Measurements from ENCODE around the gene MRPL20.
"Not testable (repeated sequence)": the region's sequence is repeated elsewhere in the genome, so short reads cannot be mapped to it uniquely, and the experiment has no call there.

Gene MRPL20

GRCh38 chr1:1403653-1404052 lies 3.4 kb downstream of the MRPL20 start:
- no peak for DNase-seq

- not testable (repeated sequence) for DNase-seq
Observed at GRCh38 chr1:1402901-1403392, 4.1 kb downstream of the MRPL20 start.

DNA sequence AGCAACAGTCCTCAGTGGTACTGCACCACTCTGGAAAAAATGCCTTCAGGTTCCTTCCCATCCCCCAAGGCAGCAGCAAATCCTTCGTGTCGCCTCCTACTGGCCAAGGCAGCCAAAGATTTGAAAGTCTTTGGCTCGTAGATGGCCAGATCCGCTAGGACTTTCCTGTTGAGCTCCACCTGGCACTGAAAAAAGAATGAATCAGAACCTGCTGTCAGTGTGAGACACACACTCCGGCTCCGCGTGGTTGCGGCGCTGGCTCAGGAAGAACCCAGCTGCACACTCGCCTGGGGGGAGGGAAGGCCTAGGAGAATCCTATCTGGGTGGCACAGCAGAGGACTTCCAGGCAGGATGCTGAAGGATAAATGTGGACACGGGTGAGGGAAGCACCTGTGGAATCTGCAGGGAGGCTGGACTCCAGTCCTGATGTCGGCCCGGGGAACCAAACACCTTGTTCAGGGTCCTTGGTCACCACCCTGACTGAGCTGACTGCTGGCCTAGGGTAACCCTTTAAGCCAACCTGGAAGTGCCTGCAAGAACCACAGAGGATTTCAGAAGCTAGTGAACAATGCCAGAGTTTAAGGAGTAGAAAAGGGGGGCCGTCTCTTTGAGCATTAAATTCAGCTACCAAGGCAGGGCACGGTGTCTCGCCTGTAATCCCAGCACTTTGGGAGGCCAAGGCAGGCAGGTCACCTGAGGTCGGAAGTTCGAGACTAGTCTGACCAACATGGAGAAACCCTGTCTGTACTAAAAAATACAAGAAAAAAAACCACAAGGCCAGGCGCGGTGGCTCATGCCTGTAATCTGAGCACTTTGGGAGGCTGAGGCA lies 4.8 kb downstream of the MRPL20 start:
- DNase-seq, result no peak

DNA sequence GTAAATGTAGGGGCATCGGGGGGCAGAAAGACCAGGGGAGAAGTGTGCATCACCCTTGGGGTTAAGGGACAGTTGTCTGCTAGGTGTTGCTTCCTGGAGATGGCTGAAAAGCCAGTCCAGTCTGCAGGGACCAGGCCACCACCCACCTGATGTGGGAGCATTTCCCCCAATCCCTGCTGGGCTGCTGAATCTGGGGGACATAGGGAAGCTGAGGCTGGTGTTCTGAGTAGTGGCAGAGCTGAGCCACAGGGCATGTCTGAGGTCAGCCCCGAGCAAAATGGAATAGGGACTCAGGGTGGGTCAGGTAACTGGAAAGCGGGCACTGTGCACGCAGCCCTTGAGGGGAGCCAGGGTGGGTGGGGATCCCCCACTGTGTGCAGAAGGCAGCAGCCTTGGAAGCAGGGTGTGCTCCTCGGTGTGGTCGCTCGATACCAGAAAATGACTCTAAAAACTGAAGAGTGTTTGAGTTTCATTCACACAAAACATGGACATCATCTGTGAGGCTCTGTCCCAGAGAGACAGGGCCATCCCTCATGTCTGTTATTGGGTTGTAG lies 5.6 kb downstream of the MRPL20 start:
- DNase-seq, result no peak

GRCh38 chr1:1400576-1401456 lies 6.3 kb downstream of the MRPL20 start:
- no peak for DNase-seq

GRCh38 chr1:1399872-1400575 lies 7.1 kb downstream of the MRPL20 start:
- no peak for DNase-seq

DNA sequence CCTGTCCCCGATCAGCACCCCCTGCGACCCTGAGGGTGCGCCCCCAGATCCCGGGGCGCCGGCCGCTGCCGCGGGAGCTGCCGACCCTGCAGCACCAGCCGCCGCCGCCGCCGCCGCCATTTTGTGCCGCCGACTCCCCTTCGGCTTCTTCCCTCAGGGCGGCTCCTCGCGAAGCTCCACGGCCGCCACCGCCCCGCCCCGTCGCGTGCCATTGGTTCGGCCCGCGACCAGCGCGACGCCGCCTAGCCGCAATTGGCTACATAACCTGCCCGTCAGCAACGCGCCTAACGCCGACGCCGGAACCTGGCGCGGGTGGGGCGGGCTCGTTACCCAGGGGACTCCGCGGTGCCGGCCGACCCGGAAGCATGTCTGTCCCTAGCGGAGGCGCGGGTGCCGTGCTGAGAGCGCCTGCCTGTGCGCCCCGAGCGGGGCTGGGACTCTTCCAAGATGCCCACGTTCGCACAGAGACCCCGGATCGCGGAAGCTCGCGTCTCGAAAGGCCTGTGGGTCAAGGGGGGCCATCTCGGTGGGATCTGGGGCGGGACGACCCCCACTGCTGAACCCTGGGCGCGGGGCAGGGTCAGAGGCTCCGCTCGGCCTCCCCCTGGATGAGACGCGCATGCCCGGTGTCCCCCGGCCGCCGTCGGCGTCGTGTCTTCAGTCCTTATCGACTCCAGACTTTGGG lies 7.8 kb downstream of the MRPL20 start, which contains the start of gene CCNL2:
CCNL2 (minus strand) TSS at position 149 of the 685 bp plus-strand sequence; CDS start at position 120, 29 bp downstream.
- peak; percentile 90 for DNase-seq

DNA sequence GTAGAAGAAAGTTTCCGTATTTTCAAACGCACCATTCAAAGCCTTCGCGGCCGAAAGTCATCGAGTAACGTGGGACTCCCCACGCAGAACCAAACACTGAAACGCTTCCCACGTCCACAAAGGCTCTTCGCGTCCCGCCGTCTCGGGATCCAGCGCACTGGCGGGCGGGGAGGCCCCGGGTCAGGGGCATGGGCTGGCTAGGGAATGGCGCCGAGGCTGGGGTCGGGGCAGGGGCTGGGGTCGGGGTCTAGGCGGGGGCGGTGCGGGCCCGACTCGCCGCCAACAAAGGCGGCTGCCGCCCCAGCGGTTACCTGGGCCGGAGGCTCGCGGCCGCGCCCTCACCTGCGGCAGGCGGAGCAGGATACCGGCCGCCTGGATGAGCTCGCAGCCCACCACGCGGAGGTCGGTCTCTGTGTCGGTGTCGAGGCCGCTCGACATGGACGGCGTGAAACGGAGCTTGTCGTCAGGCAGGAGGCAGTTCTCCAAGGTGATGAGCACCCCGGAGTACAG lies 8.4 kb downstream of the MRPL20 start:
- no peak for DNase-seq

GRCh38 chr1:1397839-1398523 lies 9.1 kb downstream of the MRPL20 start:
- no peak for DNase-seq

DNA sequence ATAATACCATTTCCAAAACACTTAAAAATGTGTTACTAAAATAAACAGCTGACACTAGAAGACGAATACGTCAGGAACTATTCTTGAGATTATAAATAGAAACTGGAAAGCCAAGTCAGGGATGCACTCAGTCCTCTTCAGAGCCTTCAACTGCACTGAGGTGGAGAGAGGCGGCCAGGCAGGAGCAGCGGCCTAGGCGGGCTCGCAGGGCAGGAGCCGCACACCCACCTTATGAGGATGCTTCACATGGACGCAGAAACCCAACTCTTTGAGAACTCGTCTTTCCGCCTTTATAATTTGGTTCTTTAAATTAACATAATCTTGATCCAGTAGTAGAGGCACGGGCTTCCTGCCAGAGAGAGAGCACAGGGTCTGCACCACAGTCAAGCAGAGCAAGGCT lies 11.9 kb downstream of the MRPL20 start:
- no peak for DNase-seq

GRCh38 chr1:1394116-1394515 lies 13.0 kb downstream of the MRPL20 start:
- no peak for DNase-seq

DNA sequence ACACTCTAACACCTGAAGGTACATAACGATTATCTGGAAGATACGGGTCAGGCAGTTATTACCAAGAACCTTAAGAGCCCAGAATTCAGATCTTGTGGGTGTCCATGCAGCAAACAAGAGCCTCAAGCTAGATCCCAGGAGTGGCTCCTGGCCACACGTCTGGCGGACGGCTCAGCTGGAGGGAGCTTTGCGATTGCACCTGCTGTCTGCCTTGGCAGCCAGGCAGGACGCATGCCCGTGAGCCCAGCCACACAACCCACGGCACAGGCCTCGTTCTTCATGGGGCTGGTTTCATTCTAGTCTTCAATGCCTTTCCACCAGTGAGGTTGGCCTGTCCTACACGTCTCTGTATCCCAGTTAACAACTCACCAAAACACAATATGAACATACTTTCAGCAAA lies 13.7 kb downstream of the MRPL20 start:
- no peak for DNase-seq

DNA sequence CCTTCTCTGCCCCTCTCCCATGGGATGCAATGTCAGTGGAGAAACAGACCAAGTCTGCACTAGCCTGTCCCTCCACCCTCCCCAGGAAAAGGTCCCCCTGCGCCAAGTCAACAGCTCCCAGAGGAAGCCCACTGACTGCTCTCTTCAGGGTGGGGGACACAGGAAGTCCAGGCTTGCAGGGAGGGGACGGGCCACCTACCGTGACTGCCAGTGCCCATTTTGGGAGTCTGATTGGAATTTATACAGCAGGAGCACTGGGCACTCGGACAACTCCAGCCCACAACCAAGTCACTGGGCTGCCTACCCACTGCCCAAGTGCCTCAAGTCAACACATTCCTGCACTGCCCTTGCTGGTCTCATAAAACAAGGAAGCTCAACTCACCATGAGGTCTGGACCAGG lies 14.1 kb downstream of the MRPL20 start:
- DNase-seq, result no peak

GRCh38 chr1:1391225-1391624 lies 15.9 kb downstream of the MRPL20 start:
- no peak for DNase-seq

DNA sequence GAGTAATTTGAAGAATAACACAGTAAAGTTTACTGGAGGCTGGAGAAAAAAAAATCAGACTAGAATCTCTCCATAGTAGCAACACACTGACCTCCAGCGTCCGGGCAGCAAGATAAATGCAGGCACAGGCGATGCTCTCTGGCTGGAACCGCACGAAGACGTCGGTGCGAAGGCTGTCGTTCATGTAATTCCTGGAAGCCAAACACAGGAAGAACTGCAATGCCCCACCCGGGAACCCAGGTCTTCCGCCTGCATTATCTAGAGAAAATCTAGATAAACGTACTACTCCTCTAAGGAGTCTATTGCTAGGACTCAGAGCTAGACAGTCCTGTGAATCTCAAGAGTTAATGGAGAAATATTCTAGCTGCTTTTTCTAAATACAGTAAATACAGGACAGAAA lies 16.4 kb downstream of the MRPL20 start:
- no peak for DNase-seq

DNA sequence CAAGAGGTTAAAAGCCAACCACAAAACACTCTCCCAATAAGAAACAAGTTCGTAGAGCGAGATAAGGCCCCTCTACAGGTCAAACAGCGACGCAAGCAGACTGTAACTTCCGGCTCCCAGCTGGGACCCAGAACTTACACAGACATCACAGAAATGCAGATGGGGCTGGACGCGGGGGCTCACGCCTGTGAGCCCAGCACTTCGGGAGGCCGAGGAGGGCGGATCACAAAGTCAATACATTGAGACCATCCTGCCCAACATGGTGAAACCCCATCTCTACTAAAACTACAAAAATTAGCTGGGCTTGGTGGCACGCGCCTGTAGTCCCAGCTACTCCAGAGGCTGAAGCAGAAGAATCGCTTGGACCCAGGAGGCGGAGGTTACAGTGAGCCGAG lies 19.0 kb downstream of the MRPL20 start:
- no peak for DNase-seq

DNA sequence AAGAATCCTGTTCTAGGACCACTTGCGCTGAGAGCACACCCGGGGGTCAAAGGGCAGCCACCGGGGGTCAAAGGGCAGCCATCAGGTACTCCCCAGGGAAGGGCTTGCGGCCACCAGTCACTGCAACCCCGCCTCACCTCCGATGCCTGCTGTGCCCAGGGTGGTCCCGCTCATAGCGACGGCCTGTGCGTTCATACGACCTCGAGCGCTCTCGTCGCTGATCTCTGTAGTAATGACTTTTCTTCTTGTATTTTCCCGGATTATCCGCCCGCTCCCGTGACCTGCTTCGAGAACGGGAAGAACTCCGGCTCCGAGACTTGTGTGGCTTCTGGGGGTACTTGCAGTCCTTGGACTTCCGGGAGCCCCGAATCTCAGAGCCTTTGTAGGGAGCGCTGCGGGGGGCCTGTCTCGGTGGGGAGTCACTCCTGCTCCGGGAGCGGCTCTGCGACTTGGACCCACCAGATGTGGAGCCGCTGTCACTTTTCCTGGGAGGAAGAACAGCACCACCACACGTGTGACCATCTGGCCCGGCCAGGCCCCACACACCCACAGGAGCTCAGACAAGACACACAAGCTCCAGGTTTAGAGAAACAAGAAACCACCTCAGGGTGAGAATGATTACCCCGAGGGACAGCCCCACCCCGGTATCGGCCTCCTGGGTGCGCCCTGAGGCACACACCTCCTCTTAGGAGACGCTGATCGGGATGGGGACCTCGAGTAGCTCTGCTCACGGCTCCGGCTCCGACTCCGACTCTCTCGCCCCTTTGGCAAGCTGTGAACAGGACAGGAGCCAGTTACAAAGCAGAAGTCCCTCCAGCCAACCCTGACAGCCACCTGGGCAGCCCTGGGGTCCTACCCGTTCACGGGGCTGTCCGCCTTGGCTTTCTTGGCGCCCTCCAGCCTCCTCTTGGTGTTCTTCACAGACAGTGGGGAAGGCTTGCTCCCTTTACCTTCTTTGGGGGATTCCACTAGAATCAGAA lies 19.7 kb downstream of the MRPL20 start:
- DNase-seq, result no peak

GRCh38 chr1:1385931-1386330 lies 21.2 kb downstream of the MRPL20 start:
- DNase-seq, result no peak

- DNase-seq, result not testable (repeated sequence)
Observed at GRCh38 chr1:1385339-1385738, 21.8 kb downstream of the MRPL20 start.

DNA sequence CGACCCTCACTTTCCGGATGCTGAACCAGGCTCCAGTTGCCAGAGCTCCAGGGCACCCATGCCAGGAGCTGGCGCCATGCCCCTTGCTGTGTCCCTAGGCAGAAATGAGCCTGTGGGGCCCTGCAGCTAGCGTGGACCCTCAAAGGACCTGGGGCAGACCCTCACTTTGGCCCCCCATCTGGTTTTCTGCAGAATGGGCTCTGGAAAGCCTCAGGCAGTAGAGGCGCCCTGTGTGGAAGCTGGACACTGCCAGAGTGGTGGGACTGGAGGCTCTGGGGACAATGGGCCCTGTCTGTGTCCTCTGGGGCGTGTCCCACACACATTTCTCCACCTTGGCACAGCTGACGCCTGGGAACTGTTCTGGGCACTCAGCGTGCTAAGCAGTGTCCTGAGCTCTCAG lies 25.8 kb downstream of the MRPL20 start:
- no peak for DNase-seq

All from NCI-H526 treated with DMSO at 0.1 percent for 48 hours (cell line).